GM12891 (cell line): ENCODE measurements around the gene MBD4.

Source experiments
- POLR2A ChIP-seq: IDR thresholded peaks from 2 replicates; pipeline ENCODE4 v1.6.1; 2011; ENCODE audit warnings: low read depth, low read length, control low read depth
- SPI1 ChIP-seq: IDR thresholded peaks from 2 replicates; pipeline ENCODE4 v1.6.1; 2011; ENCODE audit warnings: low read depth, low read length, control low read depth
- TAF1 ChIP-seq: IDR thresholded peaks from 2 replicates; pipeline ENCODE4 v1.6.1; 2011; ENCODE audit warnings: low read depth, low read length, control low read depth

- no peak for TF ChIP-seq POLR2A
- TF ChIP-seq SPI1: no peak
- TF ChIP-seq TAF1: no peak
These were observed 17.6 kb downstream of the MBD4 start for GRCh38 chr3:129421988-129422745.
